Esophagus mucosa (tissue), 1 donor: Measurements from ENCODE around the gene AFG1L. TPM values are rescaled to one million over a fixed set of nuclear protein-coding genes. Genes with fewer than 3 reads are reported as not detected.
"Not testable (repeated sequence)": the region's sequence is repeated elsewhere in the genome, so short reads cannot be mapped to it uniquely, and the experiment has no call there.

ENCODE experiments used
- ATAC-seq: fragments of 200-7000 bp; cut with Tn5 transposase; one replicate; pipeline ENCODE4 v1.9.1; 2020
- total RNA-seq: library from RNA; stranded (reverse); gene quantifications from one replicate; pipeline ENCODE4 v1.2.4, GENCODE V29; 2023
- donor health status: DM: yes; HTN: yes; CAD: no.

The AFG1L gene
- total RNA-seq, 1 donor from 2014 or later = 7.6 TPM

- ATAC-seq = no peak
Measured at GRCh38 chr6:108419474-108419873, 124.6 kb downstream of the AFG1L start.

- ATAC-seq = no peak
Measured at GRCh38 chr6:108419934-108420609, 125.2 kb downstream of the AFG1L start.

DNA sequence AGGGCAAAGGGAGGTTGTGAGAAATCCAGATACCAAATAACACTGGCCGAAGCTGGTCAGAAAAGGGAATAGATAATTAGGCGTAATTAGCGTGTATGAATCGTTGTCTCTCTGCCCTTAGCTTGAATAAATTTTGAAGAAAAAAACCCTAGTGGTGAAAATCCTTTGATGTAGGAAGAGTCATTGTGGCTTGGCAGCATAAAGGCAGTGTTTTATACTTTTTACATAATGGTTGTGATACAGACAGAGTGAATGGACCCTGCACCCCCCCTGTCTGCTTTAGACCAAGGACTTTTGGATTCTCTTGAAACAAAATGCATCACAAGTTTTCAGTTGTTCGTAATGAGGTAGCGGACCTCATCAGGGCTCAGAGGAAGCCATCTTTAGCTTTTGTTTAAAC lies 126.5 kb downstream of the AFG1L start:
- ATAC-seq = no peak

- ATAC-seq = no peak
Measured at GRCh38 chr6:108423982-108424705, 129.3 kb downstream of the AFG1L start.

- no peak for ATAC-seq
Measured at GRCh38 chr6:108425428-108425827, 130.6 kb downstream of the AFG1L start.

DNA sequence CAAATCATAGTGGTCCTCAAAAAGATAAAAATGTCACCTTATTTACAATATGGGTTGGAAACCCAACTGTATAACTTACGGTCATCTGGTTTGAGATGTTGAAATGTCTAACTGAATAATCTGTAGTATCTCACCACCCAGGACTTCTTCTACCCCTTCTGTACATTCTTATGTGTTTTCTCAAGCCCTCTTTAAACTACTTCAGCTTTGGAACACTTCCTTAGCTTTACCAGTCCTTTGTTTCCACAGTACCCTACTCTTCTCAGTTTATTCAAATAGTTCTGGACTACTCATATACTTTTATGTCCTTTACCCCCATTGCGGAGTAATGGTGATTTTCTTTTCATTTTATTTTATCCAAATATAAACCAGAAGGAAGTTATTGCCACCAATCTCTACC lies 137.3 kb downstream of the AFG1L start:
- ATAC-seq = no peak

- no peak for ATAC-seq
Measured at GRCh38 chr6:108432792-108433191, 137.9 kb downstream of the AFG1L start.

DNA sequence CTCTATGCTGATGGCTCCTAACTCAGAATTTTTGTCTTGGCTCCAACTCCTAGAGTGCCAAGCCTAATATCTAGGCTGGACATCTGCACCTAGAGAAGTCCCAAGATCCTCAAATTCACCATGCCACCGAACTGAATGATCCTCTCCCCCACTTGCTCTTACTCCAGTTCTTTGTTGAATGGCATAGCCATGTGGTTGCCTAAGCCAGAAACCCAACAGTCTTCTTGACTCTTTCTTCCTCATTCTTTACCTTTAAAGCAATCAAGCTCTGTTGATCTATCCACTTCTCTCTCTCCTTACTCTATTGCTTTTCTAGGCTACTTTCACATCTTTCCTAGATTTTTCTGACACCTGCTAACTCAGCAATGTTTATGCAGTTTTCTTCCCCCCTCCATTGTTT lies 139.4 kb downstream of the AFG1L start:
- no peak for ATAC-seq

DNA sequence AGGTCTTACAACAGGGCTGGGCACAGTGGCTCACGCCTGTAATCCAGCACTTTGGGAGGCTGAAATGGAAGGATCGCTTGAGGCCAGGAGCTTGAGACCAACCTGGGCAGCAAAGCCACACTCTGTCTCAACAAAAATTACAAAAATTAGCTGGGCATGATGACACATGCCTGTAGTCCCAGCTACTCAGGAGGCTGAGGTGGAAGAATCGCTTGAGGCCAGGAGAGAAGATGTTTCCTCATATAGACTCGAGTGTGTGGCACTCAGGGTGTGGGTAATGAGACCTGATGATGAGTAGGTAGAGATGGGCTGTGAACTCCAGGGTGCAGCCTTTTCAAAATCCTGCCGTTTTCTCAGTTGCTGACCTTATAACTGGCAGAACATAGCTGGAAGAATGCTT lies 140.5 kb downstream of the AFG1L start:
- peak; percentile 82 for ATAC-seq

DNA sequence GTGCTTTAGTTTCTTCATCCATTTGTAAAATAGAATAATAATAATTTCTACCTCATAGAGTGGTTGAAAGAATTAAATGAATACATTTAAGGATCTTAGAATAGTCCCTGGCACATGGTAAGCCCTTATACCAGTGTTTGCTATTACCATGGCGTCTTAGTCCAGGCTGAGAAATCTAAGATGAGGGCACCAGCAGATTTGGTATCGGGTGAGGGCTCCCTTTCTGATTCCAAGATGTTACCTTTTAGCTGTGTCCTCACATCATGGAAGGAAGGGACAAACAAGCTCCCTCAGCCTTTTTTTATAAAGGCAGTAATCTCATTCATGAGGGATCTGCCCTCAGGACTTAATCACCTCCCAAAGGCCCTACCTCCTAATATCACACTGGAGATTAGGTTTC lies 141.9 kb downstream of the AFG1L start:
- ATAC-seq = no peak

- peak; percentile 50 for ATAC-seq
Measured at GRCh38 chr6:108437821-108438220, 143.0 kb downstream of the AFG1L start.

GRCh38 chr6:108438918-108439317 lies 144.1 kb downstream of the AFG1L start:
- no peak for ATAC-seq

DNA sequence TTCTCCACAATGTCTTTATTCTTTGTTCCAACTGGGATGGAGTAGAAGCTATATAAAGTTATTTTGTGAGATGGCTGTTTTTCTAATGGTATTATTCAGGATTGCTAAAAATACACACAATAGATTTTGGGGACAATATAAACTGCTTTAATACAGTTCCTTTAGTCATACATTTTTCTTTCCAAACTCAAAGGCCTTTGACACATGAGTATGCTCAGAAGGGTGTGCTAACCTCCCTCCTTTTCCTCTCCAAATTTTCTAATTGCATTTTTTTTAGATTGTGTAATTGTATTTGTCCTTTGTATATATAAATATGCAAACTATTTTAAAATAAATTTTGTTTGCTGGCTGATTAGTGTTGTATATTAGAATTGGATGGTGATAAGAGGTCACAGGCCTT lies 146.3 kb downstream of the AFG1L start:
- no peak for ATAC-seq

- no peak for ATAC-seq
Measured at GRCh38 chr6:108442770-108443520, 148.1 kb downstream of the AFG1L start.

GRCh38 chr6:108446629-108447150 lies 151.8 kb downstream of the AFG1L start:
- ATAC-seq = no peak

DNA sequence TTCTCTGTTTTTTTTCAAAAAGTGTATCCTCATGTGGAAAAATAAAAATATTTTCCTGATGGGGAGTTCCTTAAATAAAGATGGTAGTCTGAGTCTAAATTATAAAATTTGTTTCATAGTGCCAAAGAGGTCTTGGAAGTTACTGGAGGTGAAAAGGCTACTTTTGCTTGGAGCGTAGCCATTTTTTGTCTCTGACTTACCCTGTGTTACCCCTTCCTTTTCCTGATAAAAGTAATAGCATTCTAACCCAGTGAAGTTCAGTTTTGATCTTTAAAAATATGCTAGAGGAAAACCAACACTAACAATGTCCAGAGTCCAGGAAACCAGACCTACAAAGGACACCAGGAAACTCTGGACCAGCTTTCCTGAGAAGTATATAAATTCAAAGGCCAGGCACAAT lies 153.6 kb downstream of the AFG1L start:
- no peak for ATAC-seq

GRCh38 chr6:108449717-108450116 lies 154.9 kb downstream of the AFG1L start:
- not testable (repeated sequence) for ATAC-seq

- ATAC-seq = no peak
Measured at GRCh38 chr6:108451816-108452215, 157.0 kb downstream of the AFG1L start.

DNA sequence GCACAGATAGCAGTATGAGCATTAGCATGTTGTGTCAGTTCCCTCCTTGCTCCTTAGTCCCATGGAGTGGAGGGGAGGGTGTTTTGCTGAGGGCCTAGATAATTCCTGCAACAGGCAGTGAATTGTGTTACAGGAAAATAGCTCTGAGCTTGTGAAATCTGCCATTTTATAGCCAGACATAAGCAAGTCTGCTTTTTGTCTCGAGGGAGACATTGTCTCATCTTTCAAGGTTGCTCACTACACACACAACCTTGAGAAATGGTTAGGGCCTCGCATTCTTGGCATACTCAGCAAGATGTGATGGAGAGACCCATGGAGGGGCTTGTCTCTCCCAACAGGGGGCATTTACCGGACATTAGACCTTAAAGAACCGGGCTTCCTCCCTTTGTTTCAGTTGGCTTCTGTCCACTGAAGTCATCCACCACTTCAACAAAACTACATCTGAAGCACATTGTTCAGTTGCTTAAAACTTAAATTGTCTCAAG lies 157.9 kb downstream of the AFG1L start:
- no peak for ATAC-seq

DNA sequence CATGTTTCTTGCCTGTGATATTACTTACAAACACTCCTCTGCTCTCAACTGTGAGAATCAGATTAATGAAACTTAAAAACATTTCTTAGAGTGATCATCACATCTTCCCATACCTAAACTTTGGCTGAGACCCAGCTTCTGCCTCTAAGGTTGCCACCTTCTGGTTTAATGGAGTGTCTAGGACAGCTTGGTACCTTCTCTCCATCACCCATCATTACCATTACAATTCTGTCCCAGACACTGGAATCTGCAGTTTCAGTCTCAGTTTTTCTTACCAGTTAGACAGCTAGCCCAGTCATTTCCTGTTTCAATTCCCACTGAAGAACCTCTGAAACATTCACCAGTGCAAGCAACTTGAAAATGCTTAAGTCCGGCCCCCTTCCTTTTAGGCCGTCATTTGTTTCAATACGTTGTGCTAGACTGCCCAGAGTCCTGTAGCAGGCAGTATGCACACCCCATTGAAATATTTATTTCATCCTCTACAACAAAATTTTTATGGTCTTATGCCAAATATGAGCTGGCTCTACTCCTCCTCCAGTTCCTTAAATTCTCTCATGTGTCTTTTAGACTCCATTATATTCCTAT lies 158.8 kb downstream of the AFG1L start:
- ATAC-seq = no peak

DNA sequence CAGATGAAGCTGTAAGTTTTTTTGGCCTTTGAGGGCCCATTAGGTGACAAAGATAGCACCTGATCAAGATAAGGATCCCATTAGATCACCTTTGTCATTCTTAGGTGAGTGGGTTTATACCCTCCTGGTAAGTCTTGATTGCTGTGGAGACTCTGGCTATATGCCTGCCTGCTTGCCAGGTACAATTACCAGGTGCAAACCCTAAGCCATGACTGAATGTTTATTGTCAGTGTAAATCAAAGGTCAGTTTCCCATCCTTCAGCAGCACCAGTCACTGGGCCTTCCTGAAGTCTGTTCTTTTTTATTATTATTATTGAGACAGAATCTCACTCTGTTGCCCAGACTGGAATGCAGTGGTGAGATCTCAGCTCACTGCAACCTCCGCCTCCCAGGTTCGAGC lies 159.5 kb downstream of the AFG1L start:
- ATAC-seq = no peak

- ATAC-seq = no peak
Measured at GRCh38 chr6:108455688-108456087, 160.8 kb downstream of the AFG1L start.

- no peak for ATAC-seq
Measured at GRCh38 chr6:108463784-108464183, 168.9 kb downstream of the AFG1L start.
